SK-N-MC (cell line): ENCODE results near the gene TMEM145.

ENCODE experiments used
- EZH2 ChIP-seq: fragments of 200-600 bp; sonication (generic); IDR thresholded peaks from one replicate; pipeline ENCODE4 v1.6.1; 2017; ENCODE audit warnings: antibody characterized with exemption
- POLR2AphosphoS5 ChIP-seq: IDR thresholded peaks from 2 replicates; pipeline ENCODE4 v1.6.1; 2012; ENCODE audit warnings: mild to moderate bottlenecking, low read depth, low read length, borderline replicate concordance

GRCh38 chr19:42295342-42295741, 17.8 kb upstream of the TMEM145 start:
- TF ChIP-seq POLR2AphosphoS5 (no peak), EZH2 (no peak)
